NCI-H748 (cell line): ENCODE results near the gene NUDT15.
"Not testable (repeated sequence)": the region's sequence is repeated elsewhere in the genome, so short reads cannot be mapped to it uniquely, and the experiment has no call there.

Source experiments
- DNase-seq: peaks from one replicate; lab custom pipeline; 2025; ENCODE audit not compliant: unreplicated experiment; lab: John Stamatoyannopoulos, UW

Gene NUDT15

GRCh38 chr13:48042894-48043293 lies 5.4 kb downstream of the NUDT15 start:
- no peak for DNase-seq

- DNase-seq, result no peak
These were observed 6.4 kb downstream of the NUDT15 start for GRCh38 chr13:48043789-48044503.

GRCh38 chr13:48050550-48050949 lies 13.0 kb downstream of the NUDT15 start:
- DNase-seq, result no peak

GRCh38 chr13:48054601-48055000 lies 17.1 kb downstream of the NUDT15 start:
- no peak for DNase-seq

GRCh38 chr13:48055712-48056111 lies 18.2 kb downstream of the NUDT15 start:
- DNase-seq, result no peak

- not testable (repeated sequence) for DNase-seq
These were observed 21.0 kb downstream of the NUDT15 start for GRCh38 chr13:48058536-48058935.

- DNase-seq, result not testable (repeated sequence)
These were observed 22.4 kb downstream of the NUDT15 start for GRCh38 chr13:48059951-48060350.

- peak; percentile 11 for DNase-seq
These were observed 28.9 kb downstream of the NUDT15 start for GRCh38 chr13:48066310-48066989.

- no peak for DNase-seq
These were observed 30.5 kb downstream of the NUDT15 start for GRCh38 chr13:48068036-48068435.

GRCh38 chr13:48068952-48069351 lies 31.4 kb downstream of the NUDT15 start:
- DNase-seq, result no peak

GRCh38 chr13:48069573-48069972 lies 32.0 kb downstream of the NUDT15 start:
- no peak for DNase-seq

GRCh38 chr13:48070942-48071341 lies 33.4 kb downstream of the NUDT15 start:
- DNase-seq, result no peak

GRCh38 chr13:48072304-48072703 lies 34.8 kb downstream of the NUDT15 start:
- no peak for DNase-seq

- DNase-seq, result no peak
These were observed 35.3 kb downstream of the NUDT15 start for GRCh38 chr13:48072787-48073186.

GRCh38 chr13:48074006-48074405 lies 36.5 kb downstream of the NUDT15 start:
- DNase-seq, result no peak

- DNase-seq, result peak; percentile 9
These were observed 40.7 kb downstream of the NUDT15 start for GRCh38 chr13:48078251-48078656.

- DNase-seq, result no peak
These were observed 44.2 kb downstream of the NUDT15 start for GRCh38 chr13:48081739-48082138.

- no peak for DNase-seq
These were observed 48.7 kb downstream of the NUDT15 start for GRCh38 chr13:48086272-48086671.

GRCh38 chr13:48093588-48093987 lies 56.1 kb downstream of the NUDT15 start:
- DNase-seq, result no peak

GRCh38 chr13:48094404-48094780 lies 56.9 kb downstream of the NUDT15 start:
- DNase-seq, result peak; percentile 21

- peak; percentile 94 for DNase-seq
These were observed 57.4 kb downstream of the NUDT15 start, which contains the start of gene MED4 for GRCh38 chr13:48094781-48095502. Gene MED4, minus strand, starts transcription at chr13:48095104. Its CDS starts 26 bp downstream, at chr13:48095078.

- DNase-seq, result no peak
These were observed 59.1 kb downstream of the NUDT15 start for GRCh38 chr13:48096670-48097069.
